Lower leg skin (tissue), 4 donors: ENCODE data around the gene SEMA3G. TPM values are rescaled to one million over a fixed set of nuclear protein-coding genes. Genes with fewer than 3 reads are reported as not detected.

Source experiments
- DNase-seq, 2 donors: peaks; one replicate each; pipeline ENCODE4 v3.0.0-alpha.2; 2019; ENCODE audit warnings: low spot score in 2 of 2
- H3K4me3 ChIP-seq: fragments of 200-600 bp; sonication (generic); 2 replicates; pipeline ENCODE4 v1.5.1; 2017; ENCODE audit warnings: mild to moderate bottlenecking, low read depth; ENCODE audit not compliant: poor library complexity, severe bottlenecking
- CTCF ChIP-seq, 3 donors: fragments of 450-650 bp; IDR thresholded peaks; one replicate each; pipeline ENCODE4 v1.5.1; 2016; ENCODE audit warnings: antibody characterized with exemption in 3 of 3, mild to moderate bottlenecking in 3 of 3, moderate library complexity in 2 of 3
- POLR2A ChIP-seq, 2 donors: fragments of 450-650 bp; IDR thresholded peaks; one replicate each; pipeline ENCODE4 v1.6.1; 2016 to 2017; ENCODE audit warnings: antibody characterized with exemption in 2 of 2, mild to moderate bottlenecking in 1 of 2, moderate library complexity in 1 of 2
- WGBS, 2 donors: methylation state at CpG; one replicate each; pipeline ENCODE4 v1.1.5; 2018; 5-methylcytosine and 5-hydroxymethylcytosine counted together
- intact Hi-C: fragments of 100-400 bp; cut with DNase I; formaldehyde crosslinking; loops from one replicate; pipeline ENCODE4 v1.15.0; 2023; ENCODE audit warnings: low total_unique reads
- total RNA-seq, 4 donors: library from RNA; depleted of rRNA; stranded (reverse); fragments of >200 nt; gene quantifications; one replicate each; pipeline ENCODE4 v1.1.0, GENCODE V29; 2016

Gene SEMA3G
- total RNA-seq, 4 donors from 2014 or later = 17.9 to 49.8 (median 26.9) TPM

- 81% methylated on average over 14 to 16 of the region's 16 CpGs for WGBS, 2 donors
- TF ChIP-seq CTCF (IDR thresholded peaks at IDR 0.05) = no peak
- no peak overlapping the region for H3K4me3 ChIP-seq
- no peak for DNase-seq
- intact Hi-C loops = no loop called here
Measured at GRCh38 chr3:52479877-52480575, 35.1 kb upstream of the SEMA3G start.

DNA sequence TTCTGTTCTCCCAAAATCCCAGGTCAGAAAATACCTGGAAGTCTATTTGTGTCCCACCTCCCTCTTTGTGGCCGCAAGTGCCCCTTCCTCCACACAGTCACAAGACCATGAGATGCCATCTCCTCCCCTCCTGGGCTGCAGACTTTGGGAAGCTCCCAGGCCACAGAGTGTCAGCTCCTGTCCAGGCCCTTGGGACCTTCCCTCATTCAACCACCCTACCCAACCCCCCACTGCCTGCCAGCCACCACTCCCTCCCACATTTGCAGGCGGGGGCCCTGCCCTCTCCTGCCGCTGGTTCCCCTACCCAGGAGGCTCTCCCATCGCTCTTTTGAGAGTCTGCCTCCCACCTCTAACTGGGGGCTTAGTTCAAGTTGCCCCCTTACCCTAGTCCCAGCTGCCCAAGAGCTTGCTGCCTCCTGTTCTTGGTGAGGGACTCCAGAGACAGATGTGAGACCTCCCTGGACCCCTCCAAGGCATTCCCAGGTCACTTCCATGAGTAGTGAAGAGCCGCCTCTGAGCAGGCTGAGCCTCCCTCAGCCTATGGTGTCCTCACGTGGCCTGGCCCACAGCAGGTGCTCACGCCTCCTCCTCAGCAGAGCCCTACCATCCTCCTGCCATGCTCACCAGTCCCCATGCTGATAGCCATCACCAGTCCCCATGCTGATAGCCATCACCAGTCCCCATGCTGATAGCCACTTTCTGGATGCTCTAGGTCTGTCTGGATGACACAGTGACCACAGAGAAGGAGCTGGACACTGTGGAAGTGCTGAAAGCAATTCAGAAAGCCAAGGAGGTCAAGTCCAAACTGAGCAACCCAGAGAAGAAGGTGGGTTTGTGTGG lies 34.4 kb upstream of the SEMA3G start:
- 91 to 92% methylated on average over 7 of the region's 7 CpGs for WGBS, 2 donors
- no peak for TF ChIP-seq POLR2A (IDR thresholded peaks at IDR 0.05)
- no peak for TF ChIP-seq CTCF (IDR thresholded peaks at IDR 0.05)
- intact Hi-C loops = no loop called here
- no peak overlapping the region for H3K4me3 ChIP-seq
- no peak for DNase-seq

GRCh38 chr3:52477796-52478095 lies 32.8 kb upstream of the SEMA3G start:
- no peak for TF ChIP-seq CTCF (IDR thresholded peaks at IDR 0.05)
- H3K4me3 ChIP-seq = no peak overlapping the region
- no peak for DNase-seq
- intact Hi-C loops = no loop called here
- WGBS, 2 donors = 92 to 95% methylated on average over 6 of the region's 6 CpGs

DNA sequence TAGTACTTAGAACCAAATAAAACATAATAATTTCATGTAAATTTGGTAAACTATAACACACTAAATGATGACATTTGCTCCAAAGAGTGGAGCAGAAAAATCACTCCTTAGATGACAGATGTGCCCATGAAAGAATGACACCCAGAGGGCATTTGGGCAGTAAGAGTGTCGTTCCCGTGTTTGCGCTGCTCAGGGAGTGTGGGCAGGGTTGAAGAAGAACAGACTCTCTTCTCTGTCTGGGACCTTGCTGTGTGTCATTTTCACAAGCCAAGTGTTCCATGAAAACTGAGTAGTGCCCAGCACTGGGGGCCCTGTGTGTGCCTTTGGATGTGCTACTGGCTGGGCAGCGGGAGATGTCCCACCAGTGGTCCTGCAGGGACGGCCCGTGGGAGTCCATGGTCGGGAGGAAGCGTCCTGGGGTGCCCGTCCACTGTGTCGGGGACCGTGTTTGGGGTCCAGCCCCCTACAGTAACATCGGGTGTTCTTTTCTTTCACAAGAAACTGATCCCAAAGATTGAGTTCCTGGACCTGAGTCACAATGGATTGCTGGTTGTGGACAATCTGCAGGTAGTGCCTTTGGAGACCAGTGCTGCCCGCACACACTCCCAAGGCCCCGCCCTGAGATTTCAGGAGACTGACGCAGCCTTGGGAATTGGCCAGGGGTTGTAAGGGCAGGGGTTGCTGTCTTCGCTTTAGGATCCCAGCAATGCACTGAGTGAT lies 32.3 kb upstream of the SEMA3G start:
- no peak for DNase-seq
- intact Hi-C loops = no loop called here
- no peak overlapping the region for H3K4me3 ChIP-seq
- TF ChIP-seq CTCF (IDR thresholded peaks at IDR 0.05) (no peak), POLR2A (IDR thresholded peaks at IDR 0.05) (no peak)
- WGBS, 2 donors = 88 to 89% methylated on average over 15 to 16 of the region's 16 CpGs

DNA sequence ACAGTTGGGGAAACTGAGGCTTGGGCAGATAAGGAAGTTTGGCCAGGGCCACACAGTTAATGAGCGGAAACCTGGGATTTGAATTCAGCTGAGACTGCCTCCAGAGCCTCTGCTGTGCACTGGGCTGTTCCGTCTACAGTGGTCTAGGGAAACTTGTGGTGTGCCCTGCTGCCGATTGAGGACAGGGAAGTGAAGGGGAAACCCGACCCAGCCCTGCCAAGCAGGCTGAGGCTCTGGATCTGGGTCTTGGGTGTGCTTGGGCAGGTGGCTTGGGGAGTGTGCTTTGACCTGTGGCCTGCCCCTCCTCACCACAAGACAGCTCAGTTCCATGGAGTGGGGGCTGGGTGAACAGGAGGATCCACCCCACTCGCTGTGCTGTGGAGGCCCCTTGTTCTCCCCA lies 28.1 kb upstream of the SEMA3G start:
- DNase-seq = no peak
- intact Hi-C loops = no loop called here
- 63 to 80% methylated on average over 5 of the region's 5 CpGs for WGBS, 2 donors
- no peak for TF ChIP-seq CTCF (IDR thresholded peaks at IDR 0.05)
- TF ChIP-seq POLR2A (IDR thresholded peaks at IDR 0.05) = no peak
- no peak overlapping the region for H3K4me3 ChIP-seq
